VCaP (cell line): ENCODE measurements around the gene FHOD3.

Experiments used
- H3K27ac ChIP-seq: fragments of 450-650 bp; 2 replicates; pipeline ENCODE4 v1.5.1; 2017
- CTCF ChIP-seq: fragments of 450-650 bp; conservative IDR thresholded peaks from 2 replicates; pipeline ENCODE4 v1.5.1; 2017; ENCODE audit warnings: mild to moderate bottlenecking, moderate library complexity

The FHOD3 gene

DNA sequence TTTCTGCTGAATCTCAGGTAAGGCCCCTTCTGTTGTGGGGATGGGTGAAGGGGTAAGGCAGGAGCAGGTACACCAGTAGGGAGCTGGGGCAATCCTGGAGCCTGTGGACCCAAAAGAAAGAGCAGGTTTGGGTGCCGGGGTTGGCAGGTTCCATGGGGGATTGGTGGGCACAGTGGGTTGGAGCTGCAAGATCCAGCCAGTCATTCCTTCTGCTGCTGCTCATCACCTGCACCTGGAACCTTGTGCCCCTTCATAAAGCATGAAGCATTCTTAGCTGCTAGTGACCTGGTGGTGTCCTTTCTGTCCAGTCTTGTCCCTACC is 24.9 kb downstream of the FHOD3 start:
- no peak overlapping the region for H3K27ac ChIP-seq

DNA sequence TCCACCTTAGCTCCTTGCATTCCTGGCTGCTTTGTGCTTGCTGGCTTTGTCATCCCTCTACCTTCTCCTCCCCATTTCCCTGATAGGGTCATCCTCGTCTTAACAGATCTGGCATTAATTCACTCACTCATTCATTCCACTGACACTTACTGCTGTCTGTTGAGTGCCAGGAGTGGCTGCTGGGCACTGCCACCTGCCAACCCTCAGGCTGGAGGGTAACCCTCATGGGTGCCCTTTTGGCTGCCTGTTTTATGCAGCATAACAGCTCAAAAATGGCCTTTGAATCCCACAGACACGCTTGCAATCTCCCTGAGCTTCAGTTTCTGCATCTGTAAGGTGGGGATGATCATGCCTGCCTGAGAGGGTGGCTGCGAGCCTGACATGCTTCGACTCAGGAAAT is 25.2 kb downstream of the FHOD3 start:
- no peak overlapping the region for H3K27ac ChIP-seq
- no peak for TF ChIP-seq CTCF

More for the DNA sequence above, 24.9 kb downstream of the FHOD3 start:
- no peak for TF ChIP-seq CTCF

- no peak for TF ChIP-seq CTCF
- no peak overlapping the region for H3K27ac ChIP-seq
Measured at GRCh38 chr18:36323421-36323820, 25.9 kb downstream of the FHOD3 start.

DNA sequence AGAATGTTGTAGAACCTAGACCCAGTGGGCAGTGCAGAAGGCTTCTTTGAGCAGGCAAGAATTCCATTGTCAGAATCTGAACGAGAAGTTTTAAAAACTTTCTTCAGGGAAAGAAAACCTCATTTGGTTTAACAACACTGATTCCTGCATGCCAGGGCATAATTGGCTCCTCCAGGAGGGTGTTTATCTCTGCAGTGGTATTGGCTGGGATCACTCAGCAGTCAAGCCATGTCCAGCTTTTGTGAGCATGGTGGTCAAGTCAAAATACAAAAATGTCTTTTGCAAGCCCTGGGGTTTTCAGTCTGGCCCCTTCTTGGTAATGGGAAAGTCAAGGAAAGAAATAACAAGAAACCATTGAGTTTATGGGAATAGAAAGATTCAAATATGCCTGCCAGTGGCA is 28.3 kb downstream of the FHOD3 start:
- no peak for TF ChIP-seq CTCF
- H3K27ac ChIP-seq: no peak overlapping the region

- H3K27ac ChIP-seq: no peak overlapping the region
- TF ChIP-seq CTCF: no peak
Measured at GRCh38 chr18:36326771-36327170, 29.3 kb downstream of the FHOD3 start.

GRCh38 chr18:36327352-36328316 is 30.1 kb downstream of the FHOD3 start:
- H3K27ac ChIP-seq: no peak overlapping the region
- no peak for TF ChIP-seq CTCF

DNA sequence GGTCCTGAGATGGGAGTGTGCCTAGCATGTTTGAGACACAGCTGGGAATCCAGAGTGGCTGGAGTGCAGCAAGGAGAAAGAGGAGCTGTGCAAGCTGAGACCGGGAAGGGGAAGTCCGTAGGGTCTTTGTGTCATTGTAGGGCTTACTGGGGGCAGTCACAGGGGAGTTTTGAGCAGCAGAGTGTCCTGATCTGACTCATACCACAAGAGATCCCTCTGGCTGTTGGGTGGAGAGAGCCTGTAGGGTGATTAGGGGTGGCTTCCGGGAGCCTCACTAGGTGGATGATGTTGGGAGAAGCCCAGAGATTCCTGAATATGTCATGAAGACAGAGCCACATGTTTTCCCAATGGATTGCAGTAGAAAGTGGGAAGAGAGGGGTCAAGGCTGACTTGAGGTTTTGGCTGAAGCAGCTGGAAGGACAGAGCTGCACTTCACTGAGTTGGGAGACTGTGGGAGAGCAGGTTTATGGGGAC is 30.9 kb downstream of the FHOD3 start:
- no peak for TF ChIP-seq CTCF
- H3K27ac ChIP-seq: no peak overlapping the region
